Ascending aorta (tissue), 2 donors: ENCODE results near the gene ELFN1. TPM values are rescaled to one million over a fixed set of nuclear protein-coding genes. Genes with fewer than 3 reads are reported as not detected.

Experiments
- DNase-seq, 2 donors: peaks; one replicate each; pipeline ENCODE4 v3.0.0-alpha.2; 2019; ENCODE audit warnings: low spot score in 2 of 2
- H3K27ac ChIP-seq, 2 donors: fragments of 200-600 bp; sonication (generic); one replicate each; pipeline ENCODE4 v1.5.1; 2016 to 2017; ENCODE audit warnings: mild to moderate bottlenecking in 1 of 2
- H3K27me3 ChIP-seq: fragments of 200-600 bp; sonication (generic); one replicate; pipeline ENCODE4 v1.5.1; 2017
- H3K36me3 ChIP-seq, 2 donors: fragments of 200-600 bp; sonication (generic); one replicate each; pipeline ENCODE4 v1.5.1; 2016
- H3K4me1 ChIP-seq, 2 donors: fragments of 200-600 bp; sonication (generic); one replicate each; pipeline ENCODE4 v1.5.1; 2016 to 2017; ENCODE audit warnings: mild to moderate bottlenecking in 1 of 2
- H3K4me3 ChIP-seq, 2 donors: fragments of 200-600 bp; sonication (generic); one replicate each; pipeline ENCODE4 v1.5.1; 2016 to 2017; ENCODE audit warnings: mild to moderate bottlenecking in 1 of 2
- H3K9me3 ChIP-seq, 2 donors: fragments of 200-600 bp; sonication (generic); one replicate each; pipeline ENCODE4 v1.5.1; 2016
- intact Hi-C: fragments of 100-400 bp; cut with DNase I; formaldehyde crosslinking; loops from one replicate; pipeline ENCODE4 v1.15.1; 2023
- total RNA-seq: library from RNA; depleted of rRNA; stranded (reverse); fragments of >200 nt; gene quantifications from one replicate; pipeline ENCODE4 v1.1.0, GENCODE V29; 2016
- TF ChIP-seq, protein P1 (sequence below), 3 experiments: fragments of 200-600 bp in 2 of 3; fragments of 450-650 bp in 1 of 3; sonication (generic) in 2 of 3; IDR thresholded peaks; one replicate each; pipeline ENCODE4 v1.5.1; 2016 to 2019; ENCODE audit warnings: antibody characterized with exemption in 3 of 3, mild to moderate bottlenecking in 1 of 3, moderate library complexity in 1 of 3

The ELFN1 gene
- total RNA-seq, 1 donor from 2014 or later, result 7.3 TPM

DNA sequence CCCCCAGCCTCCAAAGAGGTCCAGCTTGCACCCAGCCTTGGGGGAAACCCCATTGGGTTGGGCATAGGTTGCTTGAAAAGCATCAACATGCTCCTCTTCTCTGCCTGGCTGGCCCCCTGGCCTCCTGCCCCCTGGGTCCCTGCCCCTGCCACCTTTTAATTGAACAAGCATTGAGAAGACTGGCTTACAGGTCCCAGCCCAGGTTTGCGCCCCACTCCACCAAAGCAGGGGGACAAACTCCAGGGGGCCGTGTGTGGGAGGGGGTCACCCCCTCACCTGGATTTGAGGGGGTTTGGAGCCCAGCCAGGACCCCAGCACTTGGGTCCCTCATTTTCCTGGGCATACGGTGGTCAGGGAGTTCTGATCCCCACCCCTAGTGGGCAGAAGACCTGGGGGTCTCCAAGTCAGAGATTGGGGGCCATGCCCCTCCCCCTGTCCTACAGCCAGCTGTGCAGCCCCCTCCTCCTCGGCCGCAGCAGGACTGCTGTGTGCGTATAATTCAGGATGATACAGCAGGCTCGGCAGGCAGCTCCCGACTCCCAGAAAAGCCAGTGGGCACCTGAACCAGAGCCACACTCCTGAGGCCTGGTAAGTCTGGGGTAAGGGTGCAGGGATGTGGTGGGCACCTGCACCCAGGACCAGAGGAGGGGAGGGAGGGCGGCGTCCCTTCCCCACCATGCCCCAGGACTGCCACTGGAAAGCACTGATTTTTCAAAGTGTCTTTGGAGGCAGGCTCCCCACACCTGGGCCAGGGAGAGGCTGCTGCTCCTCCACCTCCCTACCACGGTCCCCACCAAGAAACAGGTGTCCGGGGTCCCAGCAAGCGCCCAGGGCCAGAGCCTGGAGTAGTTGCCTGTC, 1.7 kb downstream of the ELFN1 start:
- TF ChIP-seq, protein P1, sequence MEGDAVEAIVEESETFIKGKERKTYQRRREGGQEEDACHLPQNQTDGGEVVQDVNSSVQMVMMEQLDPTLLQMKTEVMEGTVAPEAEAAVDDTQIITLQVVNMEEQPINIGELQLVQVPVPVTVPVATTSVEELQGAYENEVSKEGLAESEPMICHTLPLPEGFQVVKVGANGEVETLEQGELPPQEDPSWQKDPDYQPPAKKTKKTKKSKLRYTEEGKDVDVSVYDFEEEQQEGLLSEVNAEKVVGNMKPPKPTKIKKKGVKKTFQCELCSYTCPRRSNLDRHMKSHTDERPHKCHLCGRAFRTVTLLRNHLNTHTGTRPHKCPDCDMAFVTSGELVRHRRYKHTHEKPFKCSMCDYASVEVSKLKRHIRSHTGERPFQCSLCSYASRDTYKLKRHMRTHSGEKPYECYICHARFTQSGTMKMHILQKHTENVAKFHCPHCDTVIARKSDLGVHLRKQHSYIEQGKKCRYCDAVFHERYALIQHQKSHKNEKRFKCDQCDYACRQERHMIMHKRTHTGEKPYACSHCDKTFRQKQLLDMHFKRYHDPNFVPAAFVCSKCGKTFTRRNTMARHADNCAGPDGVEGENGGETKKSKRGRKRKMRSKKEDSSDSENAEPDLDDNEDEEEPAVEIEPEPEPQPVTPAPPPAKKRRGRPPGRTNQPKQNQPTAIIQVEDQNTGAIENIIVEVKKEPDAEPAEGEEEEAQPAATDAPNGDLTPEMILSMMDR (IDR thresholded peaks at IDR 0.05), result no peak
- H3K27ac ChIP-seq, result no peak overlapping the region
- DNase-seq, result peak in 1 of 2 donors; percentile 55
- peaks cover 8 to 11% of the 10 kb centered on the region in 2 donors for H3K4me1 ChIP-seq
- peaks cover 25% of the 10 kb centered on the region for H3K27me3 ChIP-seq
- intact Hi-C loops, result no loop called here
- H3K36me3 ChIP-seq, result no peaks in the 10 kb centered on the region
- no peak overlapping the region for H3K4me3 ChIP-seq
- H3K9me3 ChIP-seq, result no peaks in the 10 kb centered on the region

DNA sequence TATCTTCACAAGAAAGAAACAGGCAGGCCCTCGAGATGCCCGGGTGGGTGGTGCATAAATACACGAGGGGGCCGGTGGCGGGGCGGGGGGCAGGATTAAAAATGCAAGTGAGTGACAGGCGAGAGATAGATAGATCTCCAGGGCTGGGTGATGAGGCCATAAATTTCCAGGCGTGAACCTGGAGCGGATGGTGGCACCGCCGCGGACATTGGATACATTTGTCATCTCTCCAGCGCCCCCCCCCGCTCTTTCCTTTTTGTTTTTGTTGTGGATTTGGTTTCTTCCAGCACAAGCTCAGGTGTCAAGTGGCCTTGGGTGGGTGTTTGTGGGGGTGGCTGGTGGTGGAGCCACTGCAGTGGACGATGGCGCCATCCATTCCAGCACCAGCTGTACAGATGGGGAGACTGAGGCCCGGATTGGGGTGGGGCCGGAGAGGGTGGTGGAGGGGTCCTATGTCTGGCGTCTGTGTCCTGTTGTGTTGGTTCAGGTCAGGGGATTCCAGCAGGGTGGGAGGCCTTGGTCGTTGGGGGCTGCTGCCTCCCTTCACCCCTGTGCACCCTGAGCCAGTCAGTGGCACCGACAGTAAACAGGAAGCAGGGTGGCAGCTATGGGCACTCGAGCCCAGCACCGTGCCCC, 2.9 kb downstream of the ELFN1 start:
- H3K27ac ChIP-seq, result no peak overlapping the region
- peaks cover 22% of the 10 kb centered on the region for H3K27me3 ChIP-seq
- H3K4me3 ChIP-seq, result no peak overlapping the region
- intact Hi-C loops, result no loop called here
- H3K36me3 ChIP-seq, result no peaks in the 10 kb centered on the region
- TF ChIP-seq, protein P1 (IDR thresholded peaks at IDR 0.05), result no peak
- H3K9me3 ChIP-seq, result no peaks in the 10 kb centered on the region
- DNase-seq, result peak in 1 of 2 donors; percentile 51
- H3K4me1 ChIP-seq, result peaks cover 6 to 8% of the 10 kb centered on the region in 2 donors

DNA sequence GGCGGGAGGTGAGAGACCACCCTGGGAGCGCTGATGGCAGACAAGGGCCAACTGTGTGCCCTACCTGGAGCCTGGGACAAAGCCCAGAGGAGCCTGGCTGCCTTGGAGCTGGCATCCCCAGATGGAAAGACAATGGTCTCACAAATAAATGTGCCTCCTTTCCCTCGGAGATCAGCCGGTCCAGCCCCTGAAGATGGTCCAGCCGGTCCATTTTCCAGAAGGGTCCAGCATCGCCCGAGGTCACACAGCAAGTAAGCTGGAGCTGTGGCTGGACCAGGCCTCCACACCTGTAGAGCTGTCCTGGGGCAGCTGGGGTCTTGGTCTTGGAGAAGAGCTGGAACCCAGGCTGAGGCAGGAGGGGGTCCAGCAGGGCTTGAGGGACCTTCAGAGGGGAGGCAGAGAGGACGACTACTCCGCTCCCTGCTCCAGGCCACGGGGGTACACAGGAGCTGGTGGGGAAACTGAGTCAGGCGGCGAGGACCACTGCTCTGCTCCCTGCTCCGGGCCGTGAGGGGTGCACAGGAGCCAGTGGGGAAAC, 3.6 kb downstream of the ELFN1 start:
- no peak overlapping the region for H3K27ac ChIP-seq
- H3K4me3 ChIP-seq, result no peak overlapping the region
- H3K27me3 ChIP-seq, result peaks cover 17% of the 10 kb centered on the region
- DNase-seq, result peak in 1 of 2 donors; percentile 58
- H3K4me1 ChIP-seq, result peaks cover 6 to 8% of the 10 kb centered on the region in 2 donors
- intact Hi-C loops, result no loop called here
- TF ChIP-seq, protein P1 (IDR thresholded peaks at IDR 0.05), result no peak
- no peaks in the 10 kb centered on the region for H3K9me3 ChIP-seq
- no peaks in the 10 kb centered on the region for H3K36me3 ChIP-seq

DNA sequence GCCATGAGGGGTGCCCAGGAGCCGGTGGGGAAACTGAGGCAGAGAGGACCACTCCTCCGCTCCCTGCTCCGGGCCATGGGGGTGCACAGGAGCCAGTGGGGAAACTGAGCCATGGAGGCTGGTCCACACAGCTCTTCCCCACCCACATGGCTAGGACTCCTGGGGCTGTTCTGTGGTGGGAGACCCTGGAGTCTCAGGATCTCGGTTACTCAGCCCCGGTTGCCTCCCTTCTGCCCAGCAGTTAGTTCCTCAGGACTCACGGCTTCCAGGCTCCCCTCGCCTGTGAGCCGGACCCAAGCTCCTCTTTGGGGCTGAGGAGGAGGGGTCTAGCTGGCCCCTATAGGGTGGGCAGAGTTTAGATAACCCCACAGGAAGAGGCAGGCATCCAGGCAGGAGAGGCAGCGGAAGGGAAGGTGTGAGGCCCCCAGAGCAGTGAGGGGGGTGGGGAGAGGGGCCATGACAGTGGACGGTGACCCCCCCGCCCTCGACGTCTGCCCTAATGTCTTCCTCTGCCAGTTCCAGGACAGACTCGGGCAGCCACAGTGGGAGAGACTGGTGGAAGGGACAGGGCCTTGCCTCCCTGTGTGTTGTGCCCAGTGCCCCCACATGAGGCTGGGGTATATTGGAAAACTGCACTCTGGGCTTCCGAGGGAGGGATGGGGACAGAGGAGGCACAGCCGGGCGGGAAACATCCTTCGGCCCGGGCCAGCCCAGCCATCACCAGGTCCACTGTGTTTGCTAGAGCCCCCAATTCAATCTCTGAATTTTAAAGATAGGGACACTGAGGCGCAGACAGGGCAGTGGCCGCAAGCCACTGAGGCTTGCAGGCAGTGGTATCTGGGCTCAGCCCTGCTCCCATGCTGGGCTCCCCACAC, 4.3 kb downstream of the ELFN1 start:
- intact Hi-C loops, result no loop called here
- Histone ChIP-seq H3K9me3 (no peaks in the 10 kb centered on the region), H3K27ac (no peak overlapping the region), H3K36me3 (no peaks in the 10 kb centered on the region), H3K4me3 (no peak overlapping the region), H3K27me3 (peaks cover 17% of the 10 kb centered on the region), H3K4me1 (peaks cover 6 to 8% of the 10 kb centered on the region in 2 donors)
- peak in 1 of 2 donors; percentile 42 for DNase-seq
- TF ChIP-seq, protein P1 (IDR thresholded peaks at IDR 0.05), result no peak

DNA sequence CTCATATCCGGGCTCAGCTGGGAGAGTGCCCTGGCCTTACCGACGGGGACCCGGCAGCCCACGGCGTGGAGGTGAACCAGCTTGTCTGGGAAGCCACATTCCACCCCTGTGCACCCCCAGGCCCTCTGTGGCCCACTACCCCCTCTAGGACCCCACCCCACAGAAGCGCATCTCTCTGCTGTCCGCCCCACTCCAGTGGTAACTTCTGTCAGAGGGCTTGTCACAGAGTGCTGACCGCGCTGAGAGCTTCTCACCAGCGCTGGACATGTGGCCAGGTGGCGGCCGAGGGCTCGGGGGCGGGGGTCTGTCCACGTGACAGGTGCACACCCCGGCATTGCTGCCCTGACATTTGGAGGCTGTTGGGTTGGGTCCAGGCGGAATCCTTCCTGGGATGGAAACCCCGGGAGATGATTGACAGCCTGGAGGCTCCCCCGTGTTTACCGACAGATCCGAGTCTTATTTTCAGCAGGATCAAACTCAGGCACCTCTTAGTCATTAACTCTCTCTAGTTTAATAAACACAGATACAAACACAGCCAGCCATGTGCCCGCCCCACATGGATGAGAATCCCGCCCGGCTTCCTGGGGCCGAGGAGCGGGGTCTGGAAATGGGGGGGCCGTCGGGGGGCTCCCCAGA, 5.1 kb downstream of the ELFN1 start:
- Histone ChIP-seq H3K9me3 (no peaks in the 10 kb centered on the region), H3K36me3 (no peaks in the 10 kb centered on the region), H3K4me1 (peaks cover 0 to 7% of the 10 kb centered on the region in 2 donors), H3K4me3 (no peak overlapping the region), H3K27ac (no peak overlapping the region), H3K27me3 (peaks cover 9% of the 10 kb centered on the region)
- TF ChIP-seq, protein P1 (IDR thresholded peaks at IDR 0.05), result no peak
- peak in 1 of 2 donors; percentile 50 for DNase-seq
- intact Hi-C loops, result no loop called here
